Measurements from ENCODE around the gene MINPP1. TPM values are rescaled to one million over a fixed set of nuclear protein-coding genes. Genes with fewer than 3 reads are reported as not detected.
"Not testable (repeated sequence)": the region's sequence is repeated elsewhere in the genome, so short reads cannot be mapped to it uniquely, and the experiment has no call there.

Gene MINPP1
- total RNA-seq, 1 donor from 2014 or later = 24.7 TPM

GRCh38 chr10:87490285-87490684 lies 14.4 kb upstream of the MINPP1 start:
- not testable (repeated sequence) for H3K27ac ChIP-seq (ENCODE audit: low read depth, low read length); H3K36me3 ChIP-seq (ENCODE audit: insufficient read depth, low read length); H3K27me3 ChIP-seq (ENCODE audit: insufficient read depth, low read length); H3K4me1 Mint-ChIP-seq (ENCODE audit: low read depth, unreplicated experiment); H3K4me3 Mint-ChIP-seq (ENCODE audit: unreplicated experiment); H3K4me2 ChIP-seq (ENCODE audit: low read length); H3K79me2 ChIP-seq (ENCODE audit: insufficient read depth, low read length); FAIRE-seq; H3K9me3 ChIP-seq (ENCODE audit: insufficient read depth, low read depth, low read length); H3K4me3 ChIP-seq (ENCODE audit: insufficient read depth, low read depth, low read length); H3K27ac Mint-ChIP-seq (ENCODE audit: unreplicated experiment); H2AFZ ChIP-seq (ENCODE audit: low read depth, low read length); DNase-seq (ENCODE audit: low read depth); H3K9me3 Mint-ChIP-seq (ENCODE audit: unreplicated experiment); H4K20me1 ChIP-seq (ENCODE audit: insufficient read depth, low read length); H3K9ac ChIP-seq (ENCODE audit: low read length); H3K36me3 Mint-ChIP-seq (ENCODE audit: low read depth, unreplicated experiment); H3K4me1 ChIP-seq (ENCODE audit: insufficient read depth, low read length); H3K27me3 Mint-ChIP-seq (ENCODE audit: low read depth, unreplicated experiment)

- not testable (repeated sequence) for DNase-seq (ENCODE audit: low read depth); H3K9me3 Mint-ChIP-seq (ENCODE audit: unreplicated experiment); H3K27me3 ChIP-seq (ENCODE audit: insufficient read depth, low read length); H3K4me1 Mint-ChIP-seq (ENCODE audit: low read depth, unreplicated experiment); H3K27ac Mint-ChIP-seq (ENCODE audit: unreplicated experiment); H3K27me3 Mint-ChIP-seq (ENCODE audit: low read depth, unreplicated experiment); H3K9ac ChIP-seq (ENCODE audit: low read length); H3K9me3 ChIP-seq (ENCODE audit: insufficient read depth, low read depth, low read length); H3K4me2 ChIP-seq (ENCODE audit: low read length); H2AFZ ChIP-seq (ENCODE audit: low read depth, low read length); H3K79me2 ChIP-seq (ENCODE audit: insufficient read depth, low read length); H4K20me1 ChIP-seq (ENCODE audit: insufficient read depth, low read length); H3K4me3 Mint-ChIP-seq (ENCODE audit: unreplicated experiment); H3K27ac ChIP-seq (ENCODE audit: low read depth, low read length); H3K36me3 Mint-ChIP-seq (ENCODE audit: low read depth, unreplicated experiment); H3K4me3 ChIP-seq (ENCODE audit: insufficient read depth, low read depth, low read length); H3K4me1 ChIP-seq (ENCODE audit: insufficient read depth, low read length); H3K36me3 ChIP-seq (ENCODE audit: insufficient read depth, low read length); FAIRE-seq
Observed at GRCh38 chr10:87492450-87492849, 12.2 kb upstream of the MINPP1 start.

- not testable (repeated sequence) for FAIRE-seq
Observed at GRCh38 chr10:87495446-87495845, 9.2 kb upstream of the MINPP1 start.

GRCh38 chr10:87497386-87497785 lies 7.3 kb upstream of the MINPP1 start:
- H4K20me1 ChIP-seq (ENCODE audit: insufficient read depth, low read length); H3K79me2 ChIP-seq (ENCODE audit: insufficient read depth, low read length); DNase-seq (ENCODE audit: low read depth); H3K4me1 Mint-ChIP-seq (ENCODE audit: low read depth, unreplicated experiment); H3K27me3 Mint-ChIP-seq (ENCODE audit: low read depth, unreplicated experiment); H3K27ac Mint-ChIP-seq (ENCODE audit: unreplicated experiment); H3K4me2 ChIP-seq (ENCODE audit: low read length); H3K9me3 Mint-ChIP-seq (ENCODE audit: unreplicated experiment); H3K27ac ChIP-seq (ENCODE audit: low read depth, low read length); FAIRE-seq; H3K9ac ChIP-seq (ENCODE audit: low read length); H3K36me3 ChIP-seq (ENCODE audit: insufficient read depth, low read length); H3K36me3 Mint-ChIP-seq (ENCODE audit: low read depth, unreplicated experiment); H3K4me1 ChIP-seq (ENCODE audit: insufficient read depth, low read length); H3K9me3 ChIP-seq (ENCODE audit: insufficient read depth, low read depth, low read length); H3K27me3 ChIP-seq (ENCODE audit: insufficient read depth, low read length); H3K4me3 Mint-ChIP-seq (ENCODE audit: unreplicated experiment); H2AFZ ChIP-seq (ENCODE audit: low read depth, low read length); H3K4me3 ChIP-seq (ENCODE audit: insufficient read depth, low read depth, low read length): not testable (repeated sequence)

More at GRCh38 chr10:87495446-87495845, 9.2 kb upstream of the MINPP1 start:
- H3K27me3 Mint-ChIP-seq (ENCODE audit: low read depth, unreplicated experiment); DNase-seq (ENCODE audit: low read depth); H3K4me1 ChIP-seq (ENCODE audit: insufficient read depth, low read length); H3K27me3 ChIP-seq (ENCODE audit: insufficient read depth, low read length); H3K36me3 ChIP-seq (ENCODE audit: insufficient read depth, low read length); H3K79me2 ChIP-seq (ENCODE audit: insufficient read depth, low read length); H4K20me1 ChIP-seq (ENCODE audit: insufficient read depth, low read length); H3K9me3 ChIP-seq (ENCODE audit: insufficient read depth, low read depth, low read length); H3K27ac Mint-ChIP-seq (ENCODE audit: unreplicated experiment); H3K27ac ChIP-seq (ENCODE audit: low read depth, low read length); H3K4me1 Mint-ChIP-seq (ENCODE audit: low read depth, unreplicated experiment); H3K4me2 ChIP-seq (ENCODE audit: low read length); H3K9me3 Mint-ChIP-seq (ENCODE audit: unreplicated experiment); H3K36me3 Mint-ChIP-seq (ENCODE audit: low read depth, unreplicated experiment); H3K9ac ChIP-seq (ENCODE audit: low read length); H3K4me3 Mint-ChIP-seq (ENCODE audit: unreplicated experiment); H2AFZ ChIP-seq (ENCODE audit: low read depth, low read length); H3K4me3 ChIP-seq (ENCODE audit: insufficient read depth, low read depth, low read length): not testable (repeated sequence)

- not testable (repeated sequence) for H3K4me1 Mint-ChIP-seq (ENCODE audit: low read depth, unreplicated experiment); H2AFZ ChIP-seq (ENCODE audit: low read depth, low read length); FAIRE-seq; H3K4me1 ChIP-seq (ENCODE audit: insufficient read depth, low read length); H3K36me3 ChIP-seq (ENCODE audit: insufficient read depth, low read length); H3K27me3 ChIP-seq (ENCODE audit: insufficient read depth, low read length); H3K27ac ChIP-seq (ENCODE audit: low read depth, low read length); H3K9me3 ChIP-seq (ENCODE audit: insufficient read depth, low read depth, low read length); DNase-seq (ENCODE audit: low read depth); H3K9me3 Mint-ChIP-seq (ENCODE audit: unreplicated experiment); H3K36me3 Mint-ChIP-seq (ENCODE audit: low read depth, unreplicated experiment); H3K79me2 ChIP-seq (ENCODE audit: insufficient read depth, low read length); H4K20me1 ChIP-seq (ENCODE audit: insufficient read depth, low read length); H3K4me3 ChIP-seq (ENCODE audit: insufficient read depth, low read depth, low read length); H3K27ac Mint-ChIP-seq (ENCODE audit: unreplicated experiment); H3K27me3 Mint-ChIP-seq (ENCODE audit: low read depth, unreplicated experiment); H3K9ac ChIP-seq (ENCODE audit: low read length); H3K4me3 Mint-ChIP-seq (ENCODE audit: unreplicated experiment); H3K4me2 ChIP-seq (ENCODE audit: low read length)
Observed at GRCh38 chr10:87498106-87498789, 6.4 kb upstream of the MINPP1 start.

Measured in astrocyte (in vitro differentiated cells and primary cell).